ENCODE data around the gene LRRIQ3.
"Not testable (repeated sequence)": the region's sequence is repeated elsewhere in the genome, so short reads cannot be mapped to it uniquely, and the experiment has no call there.

Gene LRRIQ3

DNA sequence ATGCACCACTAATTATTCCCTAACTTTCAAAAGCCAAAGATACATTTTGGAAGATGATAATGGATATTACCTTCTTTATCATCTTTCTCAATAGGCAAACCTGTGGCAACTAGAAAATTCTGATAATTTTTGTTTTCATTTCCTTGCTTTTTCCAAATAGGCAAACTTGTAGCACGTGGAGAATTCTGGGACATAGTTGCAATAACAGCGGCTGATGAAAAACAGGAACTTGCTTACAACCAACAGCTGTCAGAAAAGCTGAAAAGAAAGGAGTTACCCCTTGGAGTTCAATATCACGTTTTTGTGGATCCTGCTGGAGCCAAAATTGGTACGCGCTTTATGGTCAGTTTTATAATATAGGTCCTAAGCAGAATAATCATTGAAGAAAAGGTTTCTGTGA lies 1.5 kb upstream of the LRRIQ3 start:
- Histone ChIP-seq H3K9ac (ENCODE audit: low read length) (no peak overlapping the region), H3K4me1 (ENCODE audit: control insufficient read depth, low read depth, low read length) (no peaks in the 10 kb centered on the region), H3K36me3 (ENCODE audit: control insufficient read depth, low read depth, low read length) (no peaks in the 10 kb centered on the region), H3K9me3 (ENCODE audit: control insufficient read depth, low read depth, low read length) (no peaks in the 10 kb centered on the region), H3K4me3 (ENCODE audit: low read length) (no peak overlapping the region), H3K27ac (ENCODE audit: low read length) (no peak overlapping the region), H3K27me3 (ENCODE audit: control insufficient read depth, insufficient read depth, low read length) (no peaks in the 10 kb centered on the region)

DNA sequence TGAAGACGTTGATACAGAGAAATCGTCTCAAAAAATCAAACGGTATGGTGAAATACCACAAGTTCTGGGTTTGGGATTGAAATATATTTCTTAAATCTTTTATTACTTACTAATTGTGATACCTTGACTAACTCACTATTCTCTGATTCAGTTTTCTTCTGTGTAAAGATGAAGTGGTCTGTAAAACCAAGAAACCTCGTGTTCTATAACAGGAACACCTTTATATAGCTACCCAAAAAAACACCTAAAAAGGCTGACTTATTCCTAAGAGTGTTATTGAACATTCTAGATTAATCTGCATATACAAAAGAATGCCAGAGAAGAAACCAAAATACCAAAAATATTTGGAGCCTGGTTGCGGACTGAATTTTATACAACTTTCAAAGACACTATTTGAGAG lies 721 bp downstream of the LRRIQ3 start:
- Histone ChIP-seq H3K9ac (ENCODE audit: low read length) (peak overlapping the region; percentile 48), H3K27ac (ENCODE audit: low read length) (no peak overlapping the region), H3K36me3 (ENCODE audit: control insufficient read depth, low read depth, low read length) (no peaks in the 10 kb centered on the region), H3K27me3 (ENCODE audit: control insufficient read depth, insufficient read depth, low read length) (no peaks in the 10 kb centered on the region), H3K9me3 (ENCODE audit: control insufficient read depth, low read depth, low read length) (no peaks in the 10 kb centered on the region), H3K4me3 (ENCODE audit: low read length) (no peak overlapping the region), H3K4me1 (ENCODE audit: control insufficient read depth, low read depth, low read length) (no peaks in the 10 kb centered on the region)

DNA sequence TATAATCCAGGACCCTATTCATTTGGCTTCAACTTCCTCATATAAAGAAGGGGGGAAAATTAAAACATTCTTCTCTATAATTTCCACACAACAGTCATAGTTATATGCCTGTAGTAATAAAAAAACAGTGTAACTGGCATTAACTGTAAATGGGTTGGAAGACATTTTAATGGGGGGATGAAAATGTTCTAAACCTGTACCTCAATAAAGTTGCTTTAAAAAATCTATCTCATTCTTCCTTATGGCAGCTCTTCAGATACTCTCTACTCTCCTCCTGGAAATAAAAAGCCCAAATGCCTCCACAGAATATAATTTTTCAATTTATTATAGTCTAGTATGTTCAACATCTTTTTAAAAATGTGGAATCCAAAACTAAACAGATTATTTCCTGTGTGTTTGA lies 2.6 kb downstream of the LRRIQ3 start:
- Histone ChIP-seq H3K9ac (ENCODE audit: low read length) (no peak overlapping the region), H3K4me1 (ENCODE audit: control insufficient read depth, low read depth, low read length) (no peaks in the 10 kb centered on the region), H3K9me3 (ENCODE audit: control insufficient read depth, low read depth, low read length) (no peaks in the 10 kb centered on the region), H3K27ac (ENCODE audit: low read length) (no peak overlapping the region), H3K27me3 (ENCODE audit: control insufficient read depth, insufficient read depth, low read length) (no peaks in the 10 kb centered on the region), H3K4me3 (ENCODE audit: low read length) (no peak overlapping the region), H3K36me3 (ENCODE audit: control insufficient read depth, low read depth, low read length) (no peaks in the 10 kb centered on the region)

DNA sequence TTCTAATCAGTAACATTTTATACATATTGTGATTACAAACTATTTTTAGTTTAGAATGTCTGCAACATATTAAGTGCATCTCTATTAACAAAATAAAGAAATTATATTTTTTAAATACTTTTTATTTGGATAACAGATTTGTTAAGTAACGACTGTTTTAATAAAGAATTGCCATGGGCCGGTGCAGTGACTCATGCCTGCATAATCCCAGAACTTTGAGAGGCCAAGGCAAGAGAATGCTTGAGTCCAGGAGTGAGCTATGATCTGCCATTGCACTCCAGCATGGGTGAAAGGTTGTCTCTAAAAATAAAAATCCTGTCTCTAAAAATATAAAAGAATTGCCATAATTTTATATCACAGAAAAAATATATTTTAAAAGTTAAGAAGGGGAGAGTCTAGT lies 4.1 kb downstream of the LRRIQ3 start:
- Histone ChIP-seq H3K4me3 (ENCODE audit: low read length) (no peak overlapping the region), H3K27ac (ENCODE audit: low read length) (no peak overlapping the region), H3K9ac (ENCODE audit: low read length) (no peak overlapping the region), H3K36me3 (ENCODE audit: control insufficient read depth, low read depth, low read length) (no peaks in the 10 kb centered on the region), H3K4me1 (ENCODE audit: control insufficient read depth, low read depth, low read length) (no peaks in the 10 kb centered on the region), H3K9me3 (ENCODE audit: control insufficient read depth, low read depth, low read length) (no peaks in the 10 kb centered on the region), H3K27me3 (ENCODE audit: control insufficient read depth, insufficient read depth, low read length) (no peaks in the 10 kb centered on the region)

DNA sequence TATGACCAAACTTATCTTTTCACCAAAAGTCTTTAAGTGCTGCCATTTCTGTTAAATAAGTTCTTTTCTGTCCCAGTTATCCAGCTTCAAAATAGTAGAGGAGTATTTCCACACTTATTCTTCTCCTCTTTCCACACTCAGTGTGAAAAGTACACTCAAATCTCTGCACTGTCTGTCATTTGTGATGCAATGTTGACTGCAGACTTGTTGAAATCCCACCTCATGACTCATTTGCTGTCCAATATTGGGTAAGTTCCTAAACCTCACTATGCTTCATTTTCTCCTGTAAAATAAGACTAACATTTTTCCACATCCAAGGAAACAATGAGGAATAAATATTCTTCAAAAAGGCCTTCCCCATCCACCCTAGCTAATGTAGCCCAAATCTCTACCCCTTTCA lies 17.5 kb downstream of the LRRIQ3 start:
- Histone ChIP-seq H3K27me3 (ENCODE audit: control insufficient read depth, insufficient read depth, low read length) (no peaks in the 10 kb centered on the region), H3K9me3 (ENCODE audit: control insufficient read depth, low read depth, low read length) (no peaks in the 10 kb centered on the region), H3K27ac (ENCODE audit: low read length) (no peak overlapping the region), H3K36me3 (ENCODE audit: control insufficient read depth, low read depth, low read length) (no peaks in the 10 kb centered on the region), H3K4me1 (ENCODE audit: control insufficient read depth, low read depth, low read length) (no peaks in the 10 kb centered on the region), H3K4me3 (ENCODE audit: low read length) (no peak overlapping the region), H3K9ac (ENCODE audit: low read length) (no peak overlapping the region)

DNA sequence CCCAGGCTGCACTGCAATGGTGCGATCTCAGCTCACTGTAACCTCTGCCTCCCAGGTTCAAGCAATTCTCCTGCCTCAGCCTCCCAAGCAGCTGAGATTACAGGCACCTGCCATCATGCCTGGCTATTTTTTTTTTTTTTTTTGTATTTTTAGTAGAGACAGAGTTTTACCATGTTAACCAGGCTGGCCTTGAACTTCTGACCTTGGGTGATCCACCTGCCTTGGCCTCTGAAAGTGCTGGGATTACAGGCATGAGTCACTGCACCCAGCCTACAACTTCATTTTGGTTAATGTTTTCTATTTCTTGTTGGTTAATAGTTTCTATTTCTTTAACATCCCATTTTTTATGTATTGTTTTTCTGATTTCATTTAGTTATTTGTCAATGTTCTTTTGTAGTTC lies 23.6 kb downstream of the LRRIQ3 start:
- not testable (repeated sequence) for H3K36me3 ChIP-seq (ENCODE audit: control insufficient read depth, low read depth, low read length); H3K27me3 ChIP-seq (ENCODE audit: control insufficient read depth, insufficient read depth, low read length); H3K9ac ChIP-seq (ENCODE audit: low read length); H3K27ac ChIP-seq (ENCODE audit: low read length); H3K4me3 ChIP-seq (ENCODE audit: low read length); H3K9me3 ChIP-seq (ENCODE audit: control insufficient read depth, low read depth, low read length); H3K4me1 ChIP-seq (ENCODE audit: control insufficient read depth, low read depth, low read length)

DNA sequence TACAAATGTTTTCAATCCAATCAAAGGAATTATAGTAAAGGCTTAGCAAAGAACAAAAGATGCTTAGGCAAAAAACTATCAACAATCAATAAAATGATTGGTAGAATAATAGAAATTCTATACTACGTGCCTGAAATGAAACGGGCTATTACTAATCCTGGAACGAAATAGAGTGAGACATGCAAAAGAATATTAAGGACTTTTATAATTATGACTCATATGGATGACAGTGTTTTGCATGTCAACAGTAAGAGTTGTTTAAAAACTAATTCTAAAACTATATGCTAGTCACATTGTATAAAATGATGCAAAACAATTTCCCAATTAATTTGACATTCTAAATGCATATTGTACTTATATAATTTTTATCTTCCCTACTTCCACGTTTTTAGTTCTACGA lies 35.6 kb downstream of the LRRIQ3 start:
- H3K27me3 ChIP-seq (ENCODE audit: control insufficient read depth, insufficient read depth, low read length) = no peaks in the 10 kb centered on the region
- no peaks in the 10 kb centered on the region for H3K36me3 ChIP-seq (ENCODE audit: control insufficient read depth, low read depth, low read length)
- H3K4me1 ChIP-seq (ENCODE audit: control insufficient read depth, low read depth, low read length) = no peaks in the 10 kb centered on the region
- H3K9me3 ChIP-seq (ENCODE audit: control insufficient read depth, low read depth, low read length) = no peaks in the 10 kb centered on the region
- H3K9ac ChIP-seq (ENCODE audit: low read length) = no peak overlapping the region
- no peak overlapping the region for H3K4me3 ChIP-seq (ENCODE audit: low read length)
- no peak overlapping the region for H3K27ac ChIP-seq (ENCODE audit: low read length)

DNA sequence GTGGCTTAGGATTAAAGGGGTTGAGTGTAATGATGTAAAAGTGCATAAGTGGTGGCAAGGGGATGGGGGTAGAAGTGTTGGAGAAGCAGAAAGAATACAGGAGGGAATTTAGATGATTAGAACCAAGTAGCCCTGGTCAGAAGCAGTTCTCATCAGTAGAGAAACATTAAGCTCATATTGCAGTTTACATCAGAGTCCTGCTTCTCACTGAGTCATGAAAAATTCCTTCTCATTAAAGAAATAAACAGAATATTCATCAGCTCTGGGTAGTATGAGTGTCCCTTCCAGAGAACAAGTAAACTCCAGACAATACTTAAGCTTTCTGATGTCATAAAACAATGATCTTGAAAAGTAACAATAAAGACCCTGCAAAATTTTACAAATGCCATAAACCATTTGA lies 36.5 kb downstream of the LRRIQ3 start:
- H3K27me3 ChIP-seq (ENCODE audit: control insufficient read depth, insufficient read depth, low read length) = no peaks in the 10 kb centered on the region
- no peak overlapping the region for H3K9ac ChIP-seq (ENCODE audit: low read length)
- no peak overlapping the region for H3K27ac ChIP-seq (ENCODE audit: low read length)
- no peaks in the 10 kb centered on the region for H3K36me3 ChIP-seq (ENCODE audit: control insufficient read depth, low read depth, low read length)
- no peaks in the 10 kb centered on the region for H3K9me3 ChIP-seq (ENCODE audit: control insufficient read depth, low read depth, low read length)
- no peaks in the 10 kb centered on the region for H3K4me1 ChIP-seq (ENCODE audit: control insufficient read depth, low read depth, low read length)
- H3K4me3 ChIP-seq (ENCODE audit: low read length) = no peak overlapping the region

DNA sequence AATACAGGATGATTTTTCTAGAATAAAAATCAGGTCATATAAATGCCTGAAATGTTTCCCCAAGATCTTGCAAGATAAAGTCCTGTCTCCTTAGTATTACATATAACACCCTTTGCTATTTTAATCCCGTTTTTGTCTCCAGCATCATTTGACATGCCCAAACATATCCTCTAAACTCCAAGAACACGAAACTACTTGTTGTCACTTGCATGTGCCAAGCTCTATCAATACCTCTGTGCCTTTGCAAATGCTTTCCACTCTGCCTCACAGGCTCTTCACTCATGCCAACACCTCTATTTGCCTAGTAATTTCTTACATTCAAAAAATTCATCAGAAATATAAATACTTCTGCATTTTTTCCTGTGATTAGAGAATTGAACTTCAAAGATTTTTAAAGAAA lies 37.9 kb downstream of the LRRIQ3 start:
- no peaks in the 10 kb centered on the region for H3K9me3 ChIP-seq (ENCODE audit: control insufficient read depth, low read depth, low read length)
- H3K9ac ChIP-seq (ENCODE audit: low read length) = no peak overlapping the region
- H3K27ac ChIP-seq (ENCODE audit: low read length) = no peak overlapping the region
- H3K4me3 ChIP-seq (ENCODE audit: low read length) = no peak overlapping the region
- H3K36me3 ChIP-seq (ENCODE audit: control insufficient read depth, low read depth, low read length) = no peaks in the 10 kb centered on the region
- H3K27me3 ChIP-seq (ENCODE audit: control insufficient read depth, insufficient read depth, low read length) = no peaks in the 10 kb centered on the region
- H3K4me1 ChIP-seq (ENCODE audit: control insufficient read depth, low read depth, low read length) = no peaks in the 10 kb centered on the region

DNA sequence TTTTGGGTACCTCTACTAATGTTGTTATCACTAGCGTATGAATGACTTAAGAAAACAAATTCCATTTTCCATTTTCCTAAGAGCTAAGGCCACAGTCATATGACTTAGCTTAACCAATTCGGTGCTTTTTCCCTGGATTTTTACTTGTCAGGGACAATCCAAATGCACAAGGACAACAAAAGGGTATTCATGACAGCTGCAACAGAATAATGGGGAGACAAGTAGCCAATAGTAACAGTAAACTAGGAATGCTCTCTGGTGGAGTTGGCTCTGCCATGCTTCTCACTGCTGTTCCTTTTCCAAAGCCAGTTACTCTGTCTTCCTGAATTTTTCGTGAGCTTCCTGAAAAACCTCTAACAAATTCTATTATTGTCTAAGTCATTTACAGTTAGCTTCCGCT lies 52.9 kb downstream of the LRRIQ3 start:
- Histone ChIP-seq H3K27me3 (ENCODE audit: control insufficient read depth, insufficient read depth, low read length) (no peaks in the 10 kb centered on the region), H3K4me3 (ENCODE audit: low read length) (no peak overlapping the region), H3K9me3 (ENCODE audit: control insufficient read depth, low read depth, low read length) (no peaks in the 10 kb centered on the region), H3K4me1 (ENCODE audit: control insufficient read depth, low read depth, low read length) (no peaks in the 10 kb centered on the region), H3K27ac (ENCODE audit: low read length) (no peak overlapping the region), H3K36me3 (ENCODE audit: control insufficient read depth, low read depth, low read length) (no peaks in the 10 kb centered on the region), H3K9ac (ENCODE audit: low read length) (no peak overlapping the region)

DNA sequence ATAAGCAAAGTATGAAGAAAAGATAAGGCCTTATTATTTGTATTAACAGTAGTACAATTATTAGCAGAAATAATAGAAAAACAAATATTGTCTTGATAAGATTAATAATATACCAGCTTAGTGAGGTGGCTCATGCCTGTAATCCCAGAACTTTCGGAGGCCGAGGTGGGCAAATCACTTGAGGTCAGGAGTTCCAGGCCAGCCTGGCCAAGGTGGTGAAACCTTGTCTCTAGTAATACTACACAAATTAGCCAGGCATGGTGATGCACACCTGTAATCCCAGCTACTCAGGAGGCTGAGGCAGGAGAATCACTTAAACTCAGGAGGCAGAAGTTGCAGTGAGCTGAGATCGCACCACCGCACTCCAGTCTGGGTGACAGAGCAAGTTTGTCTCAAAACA lies 80.6 kb downstream of the LRRIQ3 start:
- H3K4me3 ChIP-seq (ENCODE audit: low read length); H3K27me3 ChIP-seq (ENCODE audit: control insufficient read depth, insufficient read depth, low read length); H3K9ac ChIP-seq (ENCODE audit: low read length); H3K27ac ChIP-seq (ENCODE audit: low read length); H3K4me1 ChIP-seq (ENCODE audit: control insufficient read depth, low read depth, low read length); H3K36me3 ChIP-seq (ENCODE audit: control insufficient read depth, low read depth, low read length); H3K9me3 ChIP-seq (ENCODE audit: control insufficient read depth, low read depth, low read length): not testable (repeated sequence)

DNA sequence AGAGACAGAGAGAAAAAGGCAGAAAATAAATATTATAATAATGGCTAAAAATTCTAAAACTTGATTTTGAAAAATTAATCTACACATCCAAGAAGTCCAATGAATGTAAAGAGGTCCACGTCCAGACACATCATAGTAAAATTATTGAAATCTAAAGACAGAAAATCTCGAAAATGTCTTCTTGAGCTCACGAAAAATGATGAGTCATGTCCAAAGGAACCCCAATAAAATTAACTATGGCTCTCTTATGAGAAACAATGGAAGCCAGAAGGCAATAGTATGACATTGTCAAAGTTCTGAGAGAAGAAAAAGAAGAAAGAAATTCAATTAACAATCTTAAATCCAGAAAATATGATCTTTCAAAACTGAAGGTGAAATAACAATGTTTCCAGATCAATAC lies 84.6 kb downstream of the LRRIQ3 start:
- Histone ChIP-seq H3K9ac (ENCODE audit: low read length) (no peak overlapping the region), H3K36me3 (ENCODE audit: control insufficient read depth, low read depth, low read length) (no peaks in the 10 kb centered on the region), H3K4me1 (ENCODE audit: control insufficient read depth, low read depth, low read length) (no peaks in the 10 kb centered on the region), H3K9me3 (ENCODE audit: control insufficient read depth, low read depth, low read length) (no peaks in the 10 kb centered on the region), H3K4me3 (ENCODE audit: low read length) (no peak overlapping the region), H3K27ac (ENCODE audit: low read length) (no peak overlapping the region), H3K27me3 (ENCODE audit: control insufficient read depth, insufficient read depth, low read length) (no peaks in the 10 kb centered on the region)

DNA sequence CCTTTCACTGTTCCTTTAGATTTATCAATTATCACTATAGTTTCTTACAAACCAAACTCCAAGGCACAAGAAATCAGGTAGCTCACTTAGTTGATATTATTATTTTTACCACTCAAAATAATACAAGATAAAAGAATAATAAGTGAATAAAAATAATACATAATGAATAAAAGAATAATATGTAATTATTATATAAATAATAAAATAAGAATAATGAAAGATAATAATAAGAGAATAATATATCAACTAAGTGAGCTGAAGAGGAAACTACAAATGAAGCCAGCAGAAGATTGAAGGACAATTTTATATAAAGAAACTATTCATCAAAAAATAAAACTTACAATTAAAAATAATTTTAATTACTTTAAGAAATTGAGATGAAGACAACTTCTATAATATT lies 90.6 kb downstream of the LRRIQ3 start:
- no peaks in the 10 kb centered on the region for H3K27me3 ChIP-seq (ENCODE audit: control insufficient read depth, insufficient read depth, low read length)
- no peaks in the 10 kb centered on the region for H3K9me3 ChIP-seq (ENCODE audit: control insufficient read depth, low read depth, low read length)
- H3K4me1 ChIP-seq (ENCODE audit: control insufficient read depth, low read depth, low read length) = no peaks in the 10 kb centered on the region
- H3K4me3 ChIP-seq (ENCODE audit: low read length) = no peak overlapping the region
- no peaks in the 10 kb centered on the region for H3K36me3 ChIP-seq (ENCODE audit: control insufficient read depth, low read depth, low read length)
- H3K9ac ChIP-seq (ENCODE audit: low read length) = no peak overlapping the region
- H3K27ac ChIP-seq (ENCODE audit: low read length) = no peak overlapping the region

Data from iPS-18a (cell line).